CD14-positive monocyte (primary cell): ENCODE results near the gene TMEM203. TPM values are rescaled to one million over a fixed set of nuclear protein-coding genes. Genes with fewer than 3 reads are reported as not detected.

Experiments
- DNase-seq, 3 donors: peaks; one replicate each; pipeline ENCODE4 v3.0.0-alpha.2; 2011 to 2022
- H2AFZ ChIP-seq: 2 replicates; pipeline ENCODE4 v1.6.0; 2012; ENCODE audit warnings: mild to moderate bottlenecking, low read depth, low read length, inconsistent platforms; ENCODE audit not compliant: insufficient read depth, poor library complexity, severe bottlenecking
- H3K27ac ChIP-seq, 2 donors: 1 replicate in 1 of 2; 2 replicates in 1 of 2; pipeline ENCODE4 v1.5.1; 2012 to 2013; ENCODE audit warnings: low read length in 2 of 2, control low read depth in 1 of 2, inconsistent platforms in 1 of 2, low read depth in 1 of 2, mild to moderate bottlenecking in 1 of 2
- H3K27me3 ChIP-seq, 2 donors: one replicate each; pipeline versions ENCODE4 v1.6.0 to v1.6.1; 2011 to 2013; ENCODE audit warnings: low read length in 2 of 2; ENCODE audit not compliant: control insufficient read depth in 2 of 2, insufficient read depth in 2 of 2
- H3K36me3 ChIP-seq, 2 donors: replicated peaks in 1 of 2; 1 replicate in 1 of 2; 2 replicates in 1 of 2; pipeline versions ENCODE4 v1.5.1 to v1.6.1; 2012 to 2013; ENCODE audit warnings: low read length in 2 of 2, control low read depth in 1 of 2, inconsistent platforms in 1 of 2, mild to moderate bottlenecking in 1 of 2; ENCODE audit not compliant: insufficient read depth in 2 of 2, control insufficient read depth in 1 of 2
- H3K4me1 ChIP-seq, 2 donors: 1 replicate in 1 of 2; 2 replicates in 1 of 2; pipeline versions ENCODE4 v1.5.1 to v1.6.1; 2012 to 2013; ENCODE audit warnings: low read length in 2 of 2, control low read depth in 1 of 2, inconsistent platforms in 1 of 2, mild to moderate bottlenecking in 1 of 2, moderate library complexity in 1 of 2; ENCODE audit not compliant: insufficient read depth in 2 of 2, control insufficient read depth in 1 of 2
- H3K4me2 ChIP-seq: replicated peaks from 2 replicates; pipeline ENCODE3; 2012; ENCODE audit warnings: low read length, moderate library complexity, mild to moderate bottlenecking; ENCODE audit not compliant: poor library complexity, severe bottlenecking; ENCODE audit errors: extremely low read depth
- H3K4me3 ChIP-seq, 3 experiments: fragments of 200-600 bp in 1 of 3; sonication (generic) in 1 of 3; replicated peaks in 1 of 3; 1 replicate in 2 of 3; 2 replicates in 1 of 3; pipeline ENCODE4 v1.5.1; 2011 to 2013; ENCODE audit warnings: low read length in 3 of 3, mild to moderate bottlenecking in 3 of 3, control low read depth in 2 of 3, low read depth in 2 of 3, inconsistent platforms in 1 of 3, moderate library complexity in 1 of 3
- H3K79me2 ChIP-seq: 2 replicates; pipeline ENCODE4 v1.6.0; 2012; ENCODE audit warnings: mild to moderate bottlenecking, control low read depth, inconsistent platforms, low read length, moderate library complexity; ENCODE audit not compliant: insufficient read depth
- H3K9ac ChIP-seq: 2 replicates; pipeline ENCODE4 v1.6.0; 2017; ENCODE audit warnings: low read length, mild to moderate bottlenecking; ENCODE audit not compliant: insufficient read depth, poor library complexity, severe bottlenecking
- H3K9me3 ChIP-seq, 2 donors: replicated peaks in 1 of 2; 1 replicate in 1 of 2; 2 replicates in 1 of 2; pipeline versions ENCODE4 v1.5.1 to v1.6.1; 2012 to 2013; ENCODE audit warnings: low read length in 2 of 2, control low read depth in 1 of 2; ENCODE audit not compliant: control insufficient read depth in 1 of 2, insufficient read depth in 1 of 2
- H4K20me1 ChIP-seq: 2 replicates; pipeline ENCODE4 v1.6.0; 2012; ENCODE audit warnings: mild to moderate bottlenecking, low read length, control low read depth, moderate library complexity; ENCODE audit not compliant: insufficient read depth
- H3K27ac Mint-ChIP-seq, 7 donors: one replicate each; pipeline ENCODE4 v1.8.0; 2020; ENCODE audit warnings: mild to moderate bottlenecking in 7 of 7, mixed read lengths in 7 of 7, moderate library complexity in 6 of 7, inconsistent platforms in 2 of 7
- H3K27me3 Mint-ChIP-seq, 3 donors: one replicate each; pipeline ENCODE4 v1.8.0; 2021 to 2022; ENCODE audit warnings: low read depth in 3 of 3, mild to moderate bottlenecking in 3 of 3, mixed read lengths in 3 of 3, moderate library complexity in 3 of 3, inconsistent platforms in 1 of 3
- H3K36me3 Mint-ChIP-seq, 2 donors: one replicate each; pipeline ENCODE4 v1.8.0; 2020; ENCODE audit warnings: mixed read lengths in 2 of 2, inconsistent platforms in 1 of 2, mild to moderate bottlenecking in 1 of 2
- H3K4me1 Mint-ChIP-seq: one replicate; pipeline ENCODE4 v1.8.0; 2020; ENCODE audit warnings: mild to moderate bottlenecking, mixed read lengths
- H3K4me3 Mint-ChIP-seq, 2 donors: one replicate each; pipeline ENCODE4 v1.8.0; 2020; ENCODE audit warnings: mild to moderate bottlenecking in 2 of 2, mixed read lengths in 2 of 2, moderate library complexity in 1 of 2
- H3K9me3 Mint-ChIP-seq, 7 donors: one replicate each; pipeline ENCODE4 v1.8.0; 2020 to 2022; ENCODE audit warnings: mixed read lengths in 7 of 7, mild to moderate bottlenecking in 6 of 7, moderate library complexity in 6 of 7, inconsistent platforms in 2 of 7
- CTCF ChIP-seq: fragments of 200-600 bp; IDR thresholded peaks from one replicate; pipeline ENCODE4 v1.8.0; 2022; ENCODE audit warnings: antibody characterized with exemption, mild to moderate bottlenecking
- WGBS: methylation state at CpG from one replicate; pipeline ENCODE4 v1.1.5; 2013; ENCODE audit warnings: missing lambda C conversion rate; ENCODE audit not compliant: insufficient coverage; 5-methylcytosine and 5-hydroxymethylcytosine counted together
- intact Hi-C, 2 donors: fragments of 100-400 bp; cut with micrococcal nuclease; formaldehyde crosslinking; loops; one replicate each; pipeline versions ENCODE4 v1.15.0 to v1.15.1; 2023
- polyA plus RNA-seq, 3 donors: library from polyadenylated mRNA; depleted of rRNA in 1 of 3; unstranded in 2 of 3; stranded (reverse) in 1 of 3; fragments of 300-500 nt in 2 of 3; fragments of >200 nt in 1 of 3; fragmentation: Illumina TruSeq in 2 of 3; gene quantifications; 1 replicate in 2 of 3; 2 replicates in 1 of 3; pipeline ENCODE4 v1.2.3, GENCODE V29; 2012 to 2021

The TMEM203 gene
- polyA plus RNA-seq, 3 donors, result 13.1 to 88.1 (median 76.1) TPM

DNA sequence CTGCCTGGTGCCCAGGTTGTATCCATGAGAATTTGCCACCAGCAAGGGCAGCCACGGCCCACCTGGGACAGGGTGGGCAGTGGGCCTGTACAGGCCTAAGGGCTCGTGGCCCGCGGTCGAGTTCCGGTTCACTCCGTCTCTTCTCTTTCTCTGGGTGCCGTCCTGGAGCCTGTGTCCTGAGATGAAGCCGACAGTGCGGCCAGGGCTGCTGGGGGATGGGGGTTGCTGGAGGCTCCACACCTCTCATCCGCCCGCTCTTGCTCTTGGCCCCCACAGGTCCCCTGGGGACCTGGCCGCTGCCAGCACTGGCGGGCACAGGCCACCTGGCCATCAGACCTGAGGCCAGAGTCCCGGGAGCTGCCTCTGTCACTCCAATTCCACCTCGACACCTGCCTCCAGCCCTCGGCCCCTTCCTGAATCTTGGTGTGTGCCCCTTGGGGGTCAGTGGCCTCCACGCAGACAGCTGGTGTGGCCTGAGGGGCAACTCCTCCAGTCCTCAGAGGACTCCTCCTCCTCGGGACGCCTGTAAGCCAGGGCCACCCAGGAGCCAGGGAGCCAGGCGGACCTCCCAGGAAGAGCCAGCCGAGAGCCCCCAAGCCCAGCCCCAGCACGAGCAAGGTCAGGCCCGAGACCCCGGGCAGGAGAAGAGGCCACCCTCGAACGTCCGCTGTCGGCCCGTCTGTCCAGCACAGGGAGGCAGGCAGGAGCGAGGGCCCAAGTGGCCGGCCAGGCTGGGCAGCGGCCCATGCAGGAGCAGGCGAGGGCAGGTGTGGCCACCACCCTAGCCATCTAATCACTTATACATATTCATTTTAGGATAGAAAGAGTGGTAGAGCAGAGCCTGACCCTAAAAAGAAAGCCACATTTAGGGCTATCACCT lies 40.8 kb downstream of the TMEM203 start:
- peaks cover 59 to 95% (median 81%) of the 10 kb centered on the region in 3 donors for H3K27me3 Mint-ChIP-seq
- WGBS, result 95% methylated on average over 23 of the region's 34 CpGs
- H3K36me3 Mint-ChIP-seq, result no peaks in the 10 kb centered on the region
- Histone ChIP-seq H3K9me3 (peaks cover 0 to 12% of the 10 kb centered on the region in 2 donors), H3K27ac (no peak overlapping the region), H3K4me2 (no peak overlapping the region), H3K4me3 (no peak overlapping the region), H3K36me3 (no peaks in the 10 kb centered on the region), H3K4me1 (peaks cover 3 to 16% of the 10 kb centered on the region in 2 donors), H3K9ac (no peak overlapping the region), H4K20me1 (no peaks in the 10 kb centered on the region), H2AFZ (no peak overlapping the region), H3K27me3 (peaks cover 8 to 76% of the 10 kb centered on the region in 2 donors), H3K79me2 (no peaks in the 10 kb centered on the region)
- H3K27ac Mint-ChIP-seq, result no peak overlapping the region
- TF ChIP-seq CTCF, result no peak
- H3K4me3 Mint-ChIP-seq, result peak overlapping the region in 1 of 2 donors; percentile 58
- peaks cover 6% of the 10 kb centered on the region for H3K4me1 Mint-ChIP-seq
- intact Hi-C loops, result no loop called here
- no peak for DNase-seq
- peaks cover 0 to 14% (median 5%) of the 10 kb centered on the region in 7 donors for H3K9me3 Mint-ChIP-seq

GRCh38 chr9:137163805-137164204 lies 41.6 kb downstream of the TMEM203 start:
- Mint-ChIP-seq H3K4me3 (peak overlapping the region in 1 of 2 donors; percentile 84), H3K4me1 (peaks cover 6% of the 10 kb centered on the region), H3K36me3 (no peaks in the 10 kb centered on the region), H3K27ac (no peak overlapping the region), H3K27me3 (peaks cover 62 to 97% (median 84%) of the 10 kb centered on the region in 3 donors), H3K9me3 (peaks cover 0 to 17% (median 5%) of the 10 kb centered on the region in 7 donors)
- no peak for DNase-seq
- no peak overlapping the region for H2AFZ ChIP-seq
- WGBS, result 90% methylated on average over 20 of the region's 22 CpGs
- intact Hi-C loops, result no loop called here
- H3K79me2 ChIP-seq, result no peaks in the 10 kb centered on the region
- no peak overlapping the region for H3K4me3 ChIP-seq
- peaks cover 8 to 82% of the 10 kb centered on the region in 2 donors for H3K27me3 ChIP-seq
- H3K4me2 ChIP-seq, result no peak overlapping the region
- H3K9me3 ChIP-seq, result peaks cover 0 to 12% of the 10 kb centered on the region in 2 donors
- H3K9ac ChIP-seq, result no peak overlapping the region
- TF ChIP-seq CTCF, result no peak
- no peaks in the 10 kb centered on the region for H3K36me3 ChIP-seq
- H4K20me1 ChIP-seq, result no peaks in the 10 kb centered on the region
- H3K27ac ChIP-seq, result no peak overlapping the region
- peaks cover 3 to 10% of the 10 kb centered on the region in 2 donors for H3K4me1 ChIP-seq
